HepG2 (cell line): ENCODE results near the gene YWHAB. TPM values are rescaled to one million over a fixed set of nuclear protein-coding genes. Genes with fewer than 3 reads are reported as not detected.

Experiments used
- ELF1 ChIP-seq: sonication (generic); formaldehyde crosslinking; IDR thresholded peaks from 2 replicates; pipeline ENCODE4 v1.4.0; 2020; ENCODE audit warnings: missing genetic modification reagents
- HOXA7 ChIP-seq: sonication (generic); formaldehyde crosslinking; IDR thresholded peaks from 2 replicates; pipeline ENCODE4 v1.8.1; 2022; ENCODE audit warnings: mild to moderate bottlenecking, missing genetic modification reagents, moderate library complexity
- IKZF1 ChIP-seq: fragments of 450-650 bp; IDR thresholded peaks from 2 replicates; pipeline ENCODE4 v1.7.1; 2016
- PAX8 ChIP-seq: sonication (generic); formaldehyde crosslinking; IDR thresholded peaks from 2 replicates; pipeline ENCODE4 v1.8.0; 2022; ENCODE audit warnings: mild to moderate bottlenecking, missing genetic modification reagents, borderline replicate concordance
- SAP130 ChIP-seq: IDR thresholded peaks from 2 replicates; pipeline ENCODE4 v1.6.1; 2016; ENCODE audit warnings: low read depth
- ZBTB40 ChIP-seq, 2 experiments: fragments of 450-650 bp in 1 of 2; sonication (generic) in 1 of 2; formaldehyde crosslinking in 1 of 2; IDR thresholded peaks; 2 replicates each; pipeline versions ENCODE4 v1.6.1 to v1.8.0; 2016 to 2022; ENCODE audit warnings: antibody characterized with exemption in 1 of 2, mild to moderate bottlenecking in 1 of 2, missing genetic modification reagents in 1 of 2
- ZMYM4 ChIP-seq: sonication (generic); formaldehyde crosslinking; IDR thresholded peaks from 2 replicates; pipeline ENCODE4 v1.8.1; 2023; ENCODE audit warnings: mild to moderate bottlenecking, missing genetic modification reagents
- ZSCAN20 ChIP-seq: sonication (generic); formaldehyde crosslinking; IDR thresholded peaks from 2 replicates; pipeline ENCODE4 v1.4.0; 2020; ENCODE audit warnings: missing genetic modification reagents, mild to moderate bottlenecking, borderline replicate concordance
- polyA plus RNA-seq, 8 experiments: library from polyadenylated mRNA; depleted of rRNA in 3 of 8; stranded (reverse) in 7 of 8; unstranded in 1 of 8; fragments of >200 nt; fragmentation: Illumina TruSeq in 4 of 8; extraction: Trizol in 4 of 8; gene quantifications; 2 replicates each; pipeline versions ENCODE4 v1.2.1 to v1.2.3, GENCODE V29; 2011 to 2016; ENCODE audit warnings: low read depth in 4 of 8, missing spikeins in 1 of 8, mixed read lengths in 1 of 8; ENCODE audit not compliant: insufficient read depth in 1 of 8
- total RNA-seq, 5 experiments: library from RNA; depleted of rRNA; stranded (reverse); fragments of >200 nt; fragmentation: Illumina TruSeq; extraction: Trizol; gene quantifications; 2 replicates each; pipeline ENCODE4 v1.2.3, GENCODE V29; 2016; ENCODE audit warnings: low read depth in 1 of 5
- TF ChIP-seq, protein P1 (sequence below): sonication (generic); formaldehyde crosslinking; IDR thresholded peaks from 2 replicates; pipeline ENCODE4 v1.5.1; 2020; ENCODE audit warnings: mild to moderate bottlenecking, missing genetic modification reagents, moderate library complexity
- TF ChIP-seq, protein P2 (sequence below): sonication (generic); formaldehyde crosslinking; IDR thresholded peaks from 2 replicates; pipeline ENCODE4 v1.5.1; 2020; ENCODE audit warnings: missing genetic modification reagents, mild to moderate bottlenecking, borderline replicate concordance

Gene YWHAB
- total and polyA plus RNA-seq, 2 of the 13 experiments (the other 11 are each of a cell fraction or from before 2014, with no cell fraction given): 77.2 to 121 TPM

DNA sequence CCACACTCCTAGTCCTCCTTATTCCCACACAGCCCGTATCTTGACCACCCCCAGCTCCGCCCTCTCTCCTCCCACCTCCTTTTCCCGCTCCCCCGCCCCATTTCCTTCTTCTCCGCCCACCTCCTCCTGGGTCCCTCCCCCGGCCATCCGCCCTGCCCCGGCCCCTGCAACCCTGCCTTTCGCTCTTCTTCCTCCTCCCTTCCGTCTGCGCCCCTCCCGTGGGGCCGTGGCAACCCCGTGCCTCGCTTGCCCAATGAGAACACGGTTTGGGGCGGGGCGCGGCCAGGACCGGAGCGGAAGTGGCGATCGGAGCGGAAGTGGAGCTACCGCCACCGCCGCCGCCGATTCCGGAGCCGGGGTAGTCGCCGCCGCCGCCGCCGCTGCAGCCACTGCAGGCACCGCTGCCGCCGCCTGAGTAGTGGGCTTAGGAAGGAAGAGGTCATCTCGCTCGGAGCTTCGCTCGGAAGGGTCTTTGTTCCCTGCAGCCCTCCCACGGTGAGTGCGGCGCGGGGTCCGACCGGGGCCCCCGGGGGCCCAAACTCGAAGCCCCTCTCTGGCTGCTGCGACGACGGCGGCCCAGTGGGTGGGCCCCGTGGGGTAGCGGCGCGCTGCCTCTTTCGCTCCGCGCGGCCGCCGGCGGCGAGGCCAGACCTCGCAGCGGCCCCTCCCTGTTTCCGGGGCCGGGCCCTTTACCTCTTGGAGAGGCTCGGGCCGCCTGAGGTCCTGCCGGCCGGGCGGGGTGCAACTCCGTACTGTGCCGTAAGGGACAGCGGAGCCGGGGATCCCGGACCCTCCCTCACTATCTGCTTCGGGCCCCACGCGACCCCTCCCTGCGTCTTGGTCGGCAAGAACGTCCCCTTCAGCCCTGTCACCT, at the start of gene YWHAB (continued):
- TF ChIP-seq, protein P1, sequence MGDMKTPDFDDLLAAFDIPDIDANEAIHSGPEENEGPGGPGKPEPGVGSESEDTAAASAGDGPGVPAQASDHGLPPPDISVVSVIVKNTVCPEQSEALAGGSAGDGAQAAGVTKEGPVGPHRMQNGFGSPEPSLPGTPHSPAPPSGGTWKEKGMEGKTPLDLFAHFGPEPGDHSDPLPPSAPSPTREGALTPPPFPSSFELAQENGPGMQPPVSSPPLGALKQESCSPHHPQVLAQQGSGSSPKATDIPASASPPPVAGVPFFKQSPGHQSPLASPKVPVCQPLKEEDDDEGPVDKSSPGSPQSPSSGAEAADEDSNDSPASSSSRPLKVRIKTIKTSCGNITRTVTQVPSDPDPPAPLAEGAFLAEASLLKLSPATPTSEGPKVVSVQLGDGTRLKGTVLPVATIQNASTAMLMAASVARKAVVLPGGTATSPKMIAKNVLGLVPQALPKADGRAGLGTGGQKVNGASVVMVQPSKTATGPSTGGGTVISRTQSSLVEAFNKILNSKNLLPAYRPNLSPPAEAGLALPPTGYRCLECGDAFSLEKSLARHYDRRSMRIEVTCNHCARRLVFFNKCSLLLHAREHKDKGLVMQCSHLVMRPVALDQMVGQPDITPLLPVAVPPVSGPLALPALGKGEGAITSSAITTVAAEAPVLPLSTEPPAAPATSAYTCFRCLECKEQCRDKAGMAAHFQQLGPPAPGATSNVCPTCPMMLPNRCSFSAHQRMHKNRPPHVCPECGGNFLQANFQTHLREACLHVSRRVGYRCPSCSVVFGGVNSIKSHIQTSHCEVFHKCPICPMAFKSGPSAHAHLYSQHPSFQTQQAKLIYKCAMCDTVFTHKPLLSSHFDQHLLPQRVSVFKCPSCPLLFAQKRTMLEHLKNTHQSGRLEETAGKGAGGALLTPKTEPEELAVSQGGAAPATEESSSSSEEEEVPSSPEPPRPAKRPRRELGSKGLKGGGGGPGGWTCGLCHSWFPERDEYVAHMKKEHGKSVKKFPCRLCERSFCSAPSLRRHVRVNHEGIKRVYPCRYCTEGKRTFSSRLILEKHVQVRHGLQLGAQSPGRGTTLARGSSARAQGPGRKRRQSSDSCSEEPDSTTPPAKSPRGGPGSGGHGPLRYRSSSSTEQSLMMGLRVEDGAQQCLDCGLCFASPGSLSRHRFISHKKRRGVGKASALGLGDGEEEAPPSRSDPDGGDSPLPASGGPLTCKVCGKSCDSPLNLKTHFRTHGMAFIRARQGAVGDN (CRISPR knock-in tag): peak; percentile 95
- TF ChIP-seq IKZF1: no peak
- TF ChIP-seq ZBTB40 (IDR thresholded peaks at IDR 0.05): peak; percentile 59
- TF ChIP-seq ZBTB40 (CRISPR knock-in tag; IDR thresholded peaks at IDR 0.05): peak; percentile 78
- TF ChIP-seq PAX8 (CRISPR knock-in tag): no peak; the same call in 1 of the 2 replicates
- TF ChIP-seq ELF1 (CRISPR knock-in tag): peak; percentile 97
- TF ChIP-seq SAP130 (CRISPR knock-in tag): peak; percentile 97
- peak; percentile 84; the same call in 1 of the 2 replicates for TF ChIP-seq ZSCAN20 (CRISPR knock-in tag)
- peak; percentile 92 for TF ChIP-seq ZMYM4 (CRISPR knock-in tag)
- no peak for TF ChIP-seq HOXA7 (CRISPR knock-in tag)
- TF ChIP-seq, protein P2, sequence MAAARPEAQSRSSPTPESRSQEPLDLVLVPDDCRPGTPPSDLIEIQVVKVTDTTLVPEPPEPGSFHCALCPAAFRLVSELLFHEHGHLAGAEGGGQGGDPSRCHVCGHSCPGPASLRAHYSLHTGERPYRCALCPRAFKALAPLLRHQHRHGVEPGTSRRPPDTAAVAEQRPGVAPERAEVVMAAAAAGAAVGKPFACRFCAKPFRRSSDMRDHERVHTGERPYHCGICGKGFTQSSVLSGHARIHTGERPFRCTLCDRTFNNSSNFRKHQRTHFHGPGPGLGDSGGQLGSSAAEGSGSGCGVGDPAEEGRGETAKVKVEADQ: peak; percentile 62; the same call in 1 of the 2 replicates
